Measurements from ENCODE around the gene POGZ. TPM values are rescaled to one million over a fixed set of nuclear protein-coding genes. Genes with fewer than 3 reads are reported as not detected.

Gene POGZ
- total RNA-seq, 1 experiment from 2014 or later, result 102 TPM

GRCh38 chr1:151465026-151465425 is 5.7 kb upstream of the POGZ start:
- Histone ChIP-seq H3K4ac (ENCODE audit: low read depth, low read length) (no peak overlapping the region), H4K5ac (ENCODE audit: insufficient read length, low read depth, low read length) (no peak overlapping the region), H3K18ac (ENCODE audit: insufficient read length, low read depth, low read length) (no peak overlapping the region), H3K56ac (ENCODE audit: insufficient read length, low read depth, low read length) (no peak overlapping the region), H3T11ph (ENCODE audit: low read length) (no peak overlapping the region), H3K14ac (ENCODE audit: insufficient read depth, low read length) (no peak overlapping the region), H3K9ac (ENCODE audit: extremely low read depth, insufficient read length, low read length) (no peak overlapping the region), H3K23me2 (ENCODE audit: insufficient read length, low read depth, low read length, poor library complexity, severe bottlenecking) (no peaks in the 10 kb centered on the region), H3K4me1 (ENCODE audit: insufficient read depth, low read length) (no peaks in the 10 kb centered on the region), H2BK120ac (ENCODE audit: low read depth, low read length, poor library complexity, severe bottlenecking) (no peak overlapping the region), H4K91ac (ENCODE audit: insufficient read length, low read depth, low read length) (no peak overlapping the region), H3K27me3 (ENCODE audit: insufficient read depth, low read length) (no peaks in the 10 kb centered on the region), H3K9me3 (ENCODE audit: control insufficient read depth, low read depth, low read length) (no peaks in the 10 kb centered on the region), H3K79me1 (ENCODE audit: insufficient read depth, low read depth, low read length, poor library complexity, severe bottlenecking) (no peaks in the 10 kb centered on the region), H3K79me2 (ENCODE audit: insufficient read depth, low read length) (no peaks in the 10 kb centered on the region), H2AK5ac (ENCODE audit: insufficient read length, low read length) (no peak overlapping the region), H2AFZ (ENCODE audit: low read length) (no peak overlapping the region), H2BK15ac (ENCODE audit: low read depth, low read length) (no peak overlapping the region), H4K8ac (replicated peaks; ENCODE audit: insufficient read length, low read depth, low read length) (no peak overlapping the region), H4K20me1 (ENCODE audit: control insufficient read depth, insufficient read depth, insufficient read length) (no peaks in the 10 kb centered on the region), H3K23ac (ENCODE audit: insufficient read length, low read depth, low read length) (no peak overlapping the region), H2BK12ac (ENCODE audit: insufficient read length, low read depth, low read length) (no peak overlapping the region), H3K27ac (ENCODE audit: insufficient read length, low read depth, low read length) (no peak overlapping the region), H3K4me2 (ENCODE audit: insufficient read depth, insufficient read length, low read length) (no peak overlapping the region), H2BK20ac (ENCODE audit: low read depth, low read length, poor library complexity, severe bottlenecking) (no peak overlapping the region), H2BK5ac (ENCODE audit: insufficient read length, low read length) (no peak overlapping the region)
- no peak overlapping the region for H3K27ac Mint-ChIP-seq
- peaks cover 0 to 1% of the 10 kb centered on the region in 2 experiments; a peak in 2 of 4 replicates for H3K4me1 Mint-ChIP-seq
- H3K36me3 Mint-ChIP-seq (ENCODE audit: insufficient read depth in 1 of 3, low read depth in 3 of 3), result no peaks in the 10 kb centered on the region
- TF ChIP-seq CTCF (conservative IDR thresholded peaks at IDR 0.05), result no peak
- H3K4me3 Mint-ChIP-seq, result no peak overlapping the region
- H3K27me3 Mint-ChIP-seq (ENCODE audit: low read depth), result peaks cover 35% of the 10 kb centered on the region
- no peak for DNase-seq
- WGBS (ENCODE audit: extremely low coverage, insufficient read length, low lambda C conversion rate), result no CpG with 5 or more reads among the region's 1 CpG
- H3K9me3 Mint-ChIP-seq, result no peaks in the 10 kb centered on the region

Measured in H9 (cell line).